ENCODE results near the gene ZNF668. TPM values are rescaled to one million over a fixed set of nuclear protein-coding genes. Genes with fewer than 3 reads are reported as not detected.
"Not testable (repeated sequence)": the region's sequence is repeated elsewhere in the genome, so short reads cannot be mapped to it uniquely, and the experiment has no call there.

The ZNF668 gene
- total RNA-seq, 4 donors from 2014 or later = 7.9 to 17.9 (median 10.2) TPM

DNA sequence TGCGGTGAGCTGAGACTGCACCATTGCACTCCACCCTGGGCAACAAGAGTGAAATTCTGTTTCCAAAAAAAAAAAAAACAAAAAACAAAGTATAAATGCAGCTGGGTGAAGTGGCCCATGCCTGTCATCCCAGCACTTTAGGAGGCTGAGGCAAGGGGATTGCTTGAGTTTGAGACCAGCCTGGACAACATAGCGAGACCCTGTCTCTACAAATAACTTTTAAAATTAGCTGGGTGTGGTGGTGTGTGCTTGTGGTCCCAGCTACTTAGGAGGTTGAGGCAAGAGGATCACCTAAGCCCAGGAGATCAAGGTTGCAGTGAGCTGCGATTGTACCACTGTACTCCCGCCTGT is 50.8 kb downstream of the ZNF668 start:
- in situ Hi-C loops (cut with MboI; ENCODE audit: low pct_ligation_motif_present in 1 of 4, low pct_unique_long_range_greater_than_20kb in 1 of 4, low sequenced_read_pairs in 3 of 4) (no loop called here), intact Hi-C loops (cut with DNase I; ENCODE audit: low total_unique reads) (no loop called here)

DNA sequence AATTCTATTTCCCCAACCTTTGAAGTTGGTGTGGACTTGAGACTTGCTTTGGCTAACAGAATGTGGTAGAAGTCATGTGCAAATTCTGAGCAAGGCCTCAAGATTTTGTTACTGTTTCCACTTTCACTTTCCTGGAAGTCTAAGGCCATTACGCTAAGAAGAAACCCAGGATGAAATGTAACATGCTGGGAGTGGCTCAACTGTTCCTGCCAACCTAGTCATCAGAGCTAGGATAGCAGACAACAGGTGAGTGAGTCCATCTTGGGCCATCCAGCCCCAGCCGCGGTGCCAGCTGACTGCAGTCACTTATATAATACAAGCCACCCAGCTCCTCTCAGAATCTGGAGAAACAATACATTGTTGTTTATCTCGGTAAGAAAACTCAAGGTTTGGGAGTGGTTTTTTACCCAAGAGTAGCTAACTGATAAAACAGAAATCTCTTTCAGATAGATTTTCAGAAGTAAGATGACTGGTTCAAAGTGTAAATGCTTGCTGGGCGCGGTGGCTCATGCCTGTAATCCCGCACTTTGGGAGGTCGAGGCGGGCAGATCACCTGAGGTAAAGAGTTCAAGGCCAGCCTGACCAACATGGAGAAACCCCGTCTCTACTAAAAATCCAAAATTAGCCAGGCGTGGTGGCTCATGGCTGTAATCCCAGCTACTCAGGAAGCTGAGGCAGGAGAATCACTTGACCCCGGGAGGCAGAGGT is 51.3 kb downstream of the ZNF668 start:
- Histone ChIP-seq H3K27ac (no peak overlapping the region), H3K27me3 (no peaks in the 10 kb centered on the region), H3K36me3 (no peaks in the 10 kb centered on the region), H3K4me1 (no peaks in the 10 kb centered on the region), H3K4me3 (no peak overlapping the region), H3K9me3 (no peaks in the 10 kb centered on the region)
- WGBS, 2 donors (ENCODE audit: low coverage in 1 of 2) = 50 to 74% methylated on average over 1 to 12 of the region's 12 CpGs
- in situ Hi-C loops (cut with MboI; ENCODE audit: low pct_ligation_motif_present in 1 of 4, low pct_unique_long_range_greater_than_20kb in 1 of 4, low sequenced_read_pairs in 3 of 4) = no loop called here
- TF ChIP-seq POLR2A (IDR thresholded peaks at IDR 0.05) (no peak), EP300 (IDR thresholded peaks at IDR 0.05; ENCODE audit: low read depth) (no peak), POLR2AphosphoS5 (IDR thresholded peaks at IDR 0.05) (no peak)
- TF ChIP-seq, protein P1, sequence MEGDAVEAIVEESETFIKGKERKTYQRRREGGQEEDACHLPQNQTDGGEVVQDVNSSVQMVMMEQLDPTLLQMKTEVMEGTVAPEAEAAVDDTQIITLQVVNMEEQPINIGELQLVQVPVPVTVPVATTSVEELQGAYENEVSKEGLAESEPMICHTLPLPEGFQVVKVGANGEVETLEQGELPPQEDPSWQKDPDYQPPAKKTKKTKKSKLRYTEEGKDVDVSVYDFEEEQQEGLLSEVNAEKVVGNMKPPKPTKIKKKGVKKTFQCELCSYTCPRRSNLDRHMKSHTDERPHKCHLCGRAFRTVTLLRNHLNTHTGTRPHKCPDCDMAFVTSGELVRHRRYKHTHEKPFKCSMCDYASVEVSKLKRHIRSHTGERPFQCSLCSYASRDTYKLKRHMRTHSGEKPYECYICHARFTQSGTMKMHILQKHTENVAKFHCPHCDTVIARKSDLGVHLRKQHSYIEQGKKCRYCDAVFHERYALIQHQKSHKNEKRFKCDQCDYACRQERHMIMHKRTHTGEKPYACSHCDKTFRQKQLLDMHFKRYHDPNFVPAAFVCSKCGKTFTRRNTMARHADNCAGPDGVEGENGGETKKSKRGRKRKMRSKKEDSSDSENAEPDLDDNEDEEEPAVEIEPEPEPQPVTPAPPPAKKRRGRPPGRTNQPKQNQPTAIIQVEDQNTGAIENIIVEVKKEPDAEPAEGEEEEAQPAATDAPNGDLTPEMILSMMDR (IDR thresholded peaks at IDR 0.05) = no peak
- intact Hi-C loops (cut with DNase I; ENCODE audit: low total_unique reads) = no loop called here
- no peak for DNase-seq

More for the DNA sequence above, 50.8 kb downstream of the ZNF668 start:
- Histone ChIP-seq H3K4me1 (no peaks in the 10 kb centered on the region), H3K9me3 (no peaks in the 10 kb centered on the region), H3K27me3 (no peaks in the 10 kb centered on the region), H3K36me3 (no peaks in the 10 kb centered on the region), H3K27ac (no peak overlapping the region), H3K4me3 (no peak overlapping the region)
- TF ChIP-seq POLR2AphosphoS5 (IDR thresholded peaks at IDR 0.05) (no peak), EP300 (IDR thresholded peaks at IDR 0.05; ENCODE audit: low read depth) (no peak), POLR2A (IDR thresholded peaks at IDR 0.05) (no peak)
- TF ChIP-seq, protein P1 (IDR thresholded peaks at IDR 0.05) = no peak
- DNase-seq = no peak
- 83 to 96% methylated on average over 2 to 4 of the region's 4 CpGs for WGBS, 2 donors (ENCODE audit: low coverage in 1 of 2)

DNA sequence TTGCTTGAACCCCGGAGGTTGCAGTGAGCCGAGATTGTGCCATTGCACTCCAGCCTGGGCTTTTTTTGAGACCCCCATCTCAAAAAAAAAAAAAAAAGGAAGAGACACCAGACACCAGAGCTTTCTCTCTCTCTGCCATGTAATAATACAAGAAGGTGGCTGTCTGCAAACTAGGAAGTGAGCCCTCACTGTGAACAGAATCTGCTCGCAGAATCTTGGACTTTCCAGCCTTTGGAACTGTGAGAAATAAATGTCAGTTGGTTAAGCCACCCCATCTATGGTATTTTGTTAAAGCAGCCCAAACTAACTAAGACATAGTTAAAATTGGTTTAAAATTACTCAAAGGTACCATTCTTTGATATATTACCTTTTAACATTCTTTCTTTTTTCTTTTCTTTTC is 53.5 kb downstream of the ZNF668 start:
- H3K27me3 ChIP-seq = no peaks in the 10 kb centered on the region
- in situ Hi-C loops (cut with MboI; ENCODE audit: low pct_ligation_motif_present in 1 of 4, low pct_unique_long_range_greater_than_20kb in 1 of 4, low sequenced_read_pairs in 3 of 4) (no loop called here), intact Hi-C loops (cut with DNase I; ENCODE audit: low total_unique reads) (no loop called here)
- TF ChIP-seq POLR2AphosphoS5 (IDR thresholded peaks at IDR 0.05) (no peak), POLR2A (IDR thresholded peaks at IDR 0.05) (no peak), EP300 (IDR thresholded peaks at IDR 0.05; ENCODE audit: low read depth) (no peak)
- TF ChIP-seq, protein P1 (IDR thresholded peaks at IDR 0.05) = no peak
- H3K27ac ChIP-seq = no peak overlapping the region
- H3K9me3 ChIP-seq = no peaks in the 10 kb centered on the region
- no peaks in the 10 kb centered on the region for H3K4me1 ChIP-seq
- no peak for DNase-seq
- no peaks in the 10 kb centered on the region for H3K36me3 ChIP-seq
- no peak overlapping the region for H3K4me3 ChIP-seq
- WGBS, 2 donors (ENCODE audit: low coverage in 1 of 2) = 76 to 88% methylated on average over 1 to 3 of the region's 3 CpGs

DNA sequence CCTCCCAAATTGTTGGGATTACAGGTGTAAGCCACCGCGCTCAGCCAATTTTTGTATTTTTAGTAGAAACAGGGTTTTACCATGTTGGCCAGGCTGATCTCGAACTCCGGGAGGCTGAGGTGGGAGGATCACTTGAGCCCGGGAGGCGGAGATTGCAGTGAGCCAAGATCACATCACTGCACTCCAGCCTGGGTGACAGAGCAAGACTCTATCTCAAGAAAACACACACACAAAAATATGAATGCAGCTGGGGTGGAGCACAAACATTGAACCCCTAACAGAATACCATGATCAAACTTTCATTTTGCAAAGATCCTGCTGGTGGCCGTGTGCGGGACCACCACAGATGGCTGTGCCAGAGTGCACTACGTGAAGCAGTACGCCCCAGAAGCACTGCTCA is 56.3 kb downstream of the ZNF668 start:
- H3K4me3 ChIP-seq; in situ Hi-C loops (cut with MboI; ENCODE audit: low pct_ligation_motif_present in 1 of 4, low pct_unique_long_range_greater_than_20kb in 1 of 4, low sequenced_read_pairs in 3 of 4); H3K27ac ChIP-seq; H3K4me1 ChIP-seq; intact Hi-C loops (cut with DNase I; ENCODE audit: low total_unique reads); H3K9me3 ChIP-seq; H3K36me3 ChIP-seq; DNase-seq: not testable (repeated sequence)
- 94% methylated on average over 10 of the region's 10 CpGs; no CpG with 5 or more reads in 1 of the 2 donors for WGBS, 2 donors (ENCODE audit: low coverage in 1 of 2)
- H3K27me3 ChIP-seq = peaks cover 16% of the 10 kb centered on the region

DNA sequence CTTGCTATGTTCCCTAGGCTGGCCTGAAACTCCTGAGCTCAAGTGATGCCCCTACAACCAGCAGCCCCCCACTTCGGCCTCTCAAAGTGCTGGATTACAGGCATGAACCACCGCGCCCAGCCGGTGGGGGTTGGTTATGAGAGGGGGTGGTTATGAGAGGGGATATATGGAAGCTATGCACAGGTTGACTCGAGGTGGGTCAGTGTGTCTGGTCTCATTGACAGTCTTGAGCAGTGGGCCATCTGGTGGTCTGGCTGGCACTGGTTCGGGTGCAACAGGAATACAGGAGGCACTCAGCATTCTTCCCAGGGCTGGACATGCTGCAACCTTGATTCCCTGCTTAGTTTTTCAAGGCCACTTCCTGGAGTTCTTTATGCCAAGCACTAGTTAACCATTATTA is 58.0 kb downstream of the ZNF668 start:
- H3K4me3 ChIP-seq = no peak overlapping the region
- H3K27ac ChIP-seq = no peak overlapping the region
- TF ChIP-seq EP300 (IDR thresholded peaks at IDR 0.05; ENCODE audit: low read depth) (no peak), POLR2A (IDR thresholded peaks at IDR 0.05) (no peak), POLR2AphosphoS5 (IDR thresholded peaks at IDR 0.05) (no peak)
- TF ChIP-seq, protein P1 (IDR thresholded peaks at IDR 0.05) = no peak
- in situ Hi-C loops (cut with MboI; ENCODE audit: low pct_ligation_motif_present in 1 of 4, low pct_unique_long_range_greater_than_20kb in 1 of 4, low sequenced_read_pairs in 3 of 4) = no loop called here
- H3K27me3 ChIP-seq = peaks cover 33% of the 10 kb centered on the region
- H3K9me3 ChIP-seq = no peaks in the 10 kb centered on the region
- no peaks in the 10 kb centered on the region for H3K36me3 ChIP-seq
- WGBS, 2 donors (ENCODE audit: low coverage in 1 of 2) = 77% methylated on average over 6 of the region's 6 CpGs; no CpG with 5 or more reads in 1 of the 2 donors
- no peak for DNase-seq
- no peaks in the 10 kb centered on the region for H3K4me1 ChIP-seq
- intact Hi-C loops (cut with DNase I; ENCODE audit: low total_unique reads) = no loop called here

DNA sequence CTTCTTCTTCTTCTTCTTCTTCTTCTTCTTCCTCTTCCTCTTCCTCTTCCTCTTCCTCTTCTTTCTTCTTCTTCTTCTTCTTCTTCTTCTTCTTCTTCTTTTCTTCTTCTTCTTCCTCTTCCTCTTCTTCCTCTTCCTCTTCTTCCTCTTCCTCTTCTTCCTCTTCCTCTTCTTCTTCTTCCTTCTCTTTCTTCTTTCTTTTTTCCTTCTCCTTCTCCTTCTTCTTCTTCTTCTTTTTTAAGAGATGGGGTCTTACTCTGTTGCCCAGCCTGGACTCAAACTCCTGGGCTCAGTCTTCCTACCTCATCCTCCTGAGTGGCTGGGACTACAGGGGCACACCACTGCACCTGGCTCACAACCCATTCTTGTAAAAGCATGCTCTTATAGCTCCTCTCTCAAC is 60.7 kb downstream of the ZNF668 start:
- H3K4me3 ChIP-seq; H3K4me1 ChIP-seq; DNase-seq; H3K36me3 ChIP-seq; H3K27ac ChIP-seq; in situ Hi-C loops (cut with MboI; ENCODE audit: low pct_ligation_motif_present in 1 of 4, low pct_unique_long_range_greater_than_20kb in 1 of 4, low sequenced_read_pairs in 3 of 4); intact Hi-C loops (cut with DNase I; ENCODE audit: low total_unique reads); H3K9me3 ChIP-seq: not testable (repeated sequence)
- peaks cover 58% of the 10 kb centered on the region for H3K27me3 ChIP-seq

DNA sequence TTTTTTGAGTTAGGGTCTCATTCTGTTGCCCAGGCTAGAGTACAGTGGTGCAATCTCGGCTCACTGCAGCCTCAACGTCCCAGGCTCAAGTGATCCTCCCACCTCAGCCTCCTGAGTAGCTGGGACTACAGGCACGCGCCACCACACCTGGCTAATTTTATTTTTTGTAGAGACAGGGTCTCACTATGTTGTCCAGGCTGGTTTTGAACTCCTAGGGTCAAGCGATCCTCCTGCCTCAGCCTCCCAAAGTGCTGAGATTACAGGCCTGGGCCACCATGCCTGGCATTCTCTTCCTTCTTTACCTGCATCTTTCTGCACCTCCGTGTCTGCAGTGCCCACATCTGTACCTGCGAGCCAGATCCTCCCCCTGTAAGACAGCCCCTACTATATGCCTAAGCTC is 62.2 kb downstream of the ZNF668 start:
- H3K27ac ChIP-seq; H3K36me3 ChIP-seq; DNase-seq; H3K4me3 ChIP-seq; in situ Hi-C loops (cut with MboI; ENCODE audit: low pct_ligation_motif_present in 1 of 4, low pct_unique_long_range_greater_than_20kb in 1 of 4, low sequenced_read_pairs in 3 of 4); intact Hi-C loops (cut with DNase I; ENCODE audit: low total_unique reads); H3K4me1 ChIP-seq; H3K9me3 ChIP-seq: not testable (repeated sequence)
- WGBS, 2 donors (ENCODE audit: low coverage in 1 of 2) = 71 to 76% methylated on average over 4 to 7 of the region's 7 CpGs
- peaks cover 73% of the 10 kb centered on the region for H3K27me3 ChIP-seq
